HepG2 (cell line): ENCODE measurements around the gene FALEC. TPM values are rescaled to one million over a fixed set of nuclear protein-coding genes. Genes with fewer than 3 reads are reported as not detected.

ENCODE experiments used
- ATF7-NPFF ChIP-seq: sonication (generic); formaldehyde crosslinking; IDR thresholded peaks from 2 replicates; pipeline ENCODE4 v1.8.1; 2023; ENCODE audit warnings: mild to moderate bottlenecking, low read depth, missing genetic modification reagents, moderate library complexity
- LCORL ChIP-seq, 2 experiments: fragments of 450-650 bp in 1 of 2; sonication (generic) in 1 of 2; formaldehyde crosslinking in 1 of 2; IDR thresholded peaks; 2 replicates each; pipeline versions ENCODE4 v1.5.0 to v1.6.1; 2017 to 2020; ENCODE audit warnings: antibody characterized with exemption in 1 of 2, missing genetic modification reagents in 1 of 2
- RAD21 ChIP-seq: fragments of 450-650 bp; formaldehyde crosslinking; IDR thresholded peaks from 2 replicates; pipeline ENCODE4 v1.5.0; 2020; ENCODE audit warnings: mild to moderate bottlenecking
- ZFP90 ChIP-seq: sonication (generic); formaldehyde crosslinking; IDR thresholded peaks from 2 replicates; pipeline ENCODE4 v1.8.0; 2022; ENCODE audit warnings: missing genetic modification reagents, mild to moderate bottlenecking, inconsistent platforms, borderline replicate concordance
- ZNF441 ChIP-seq: sonication (generic); formaldehyde crosslinking; IDR thresholded peaks from 2 replicates; pipeline ENCODE4 v1.7.0; 2021; ENCODE audit warnings: missing genetic modification reagents, borderline replicate concordance
- polyA plus RNA-seq, 8 experiments: library from polyadenylated mRNA; depleted of rRNA in 3 of 8; stranded (reverse) in 7 of 8; unstranded in 1 of 8; fragments of >200 nt; fragmentation: Illumina TruSeq in 4 of 8; extraction: Trizol in 4 of 8; gene quantifications; 2 replicates each; pipeline versions ENCODE4 v1.2.1 to v1.2.3, GENCODE V29; 2011 to 2016; ENCODE audit warnings: low read depth in 4 of 8, missing spikeins in 1 of 8, mixed read lengths in 1 of 8; ENCODE audit not compliant: insufficient read depth in 1 of 8
- total RNA-seq, 5 experiments: library from RNA; depleted of rRNA; stranded (reverse); fragments of >200 nt; fragmentation: Illumina TruSeq; extraction: Trizol; gene quantifications; 2 replicates each; pipeline ENCODE4 v1.2.3, GENCODE V29; 2016; ENCODE audit warnings: low read depth in 1 of 5
- TF ChIP-seq, protein P1 (sequence below): IDR thresholded peaks from 2 replicates; pipeline ENCODE4 v1.6.1; 2016; ENCODE audit warnings: missing compliant biosample characterization, missing genetic modification reagents, borderline replicate concordance
- TF ChIP-seq, protein P2 (sequence below): sonication (generic); formaldehyde crosslinking; IDR thresholded peaks from 2 replicates; pipeline ENCODE4 v1.4.0; 2020; ENCODE audit warnings: missing genetic modification reagents
- TF ChIP-seq, protein P3 (sequence below): sonication (generic); formaldehyde crosslinking; IDR thresholded peaks from 2 replicates; pipeline ENCODE4 v1.8.0; 2022; ENCODE audit warnings: missing genetic modification reagents, low read depth, mild to moderate bottlenecking, borderline replicate concordance
- TF ChIP-seq, protein P4 (sequence below), 2 experiments: sonication (generic) in 1 of 2; formaldehyde crosslinking in 1 of 2; IDR thresholded peaks; 2 replicates each; pipeline versions ENCODE4 v1.4.0 to v1.6.1; 2018 to 2020; ENCODE audit warnings: missing genetic modification reagents in 2 of 2, borderline replicate concordance in 1 of 2, low read depth in 1 of 2, mild to moderate bottlenecking in 1 of 2, missing biosample characterization in 1 of 2
- TF ChIP-seq, protein P5 (sequence below): sonication (generic); formaldehyde crosslinking; IDR thresholded peaks from 2 replicates; pipeline ENCODE4 v1.8.0; 2023; ENCODE audit warnings: mild to moderate bottlenecking, missing genetic modification reagents
- TF ChIP-seq, protein P6 (sequence below): sonication (generic); formaldehyde crosslinking; IDR thresholded peaks from 2 replicates; pipeline ENCODE4 v1.4.0; 2020; ENCODE audit warnings: mild to moderate bottlenecking, missing genetic modification reagents, borderline replicate concordance
- TF ChIP-seq, protein P7 (sequence below): sonication (generic); formaldehyde crosslinking; IDR thresholded peaks from 2 replicates; pipeline ENCODE4 v1.4.0; 2020; ENCODE audit warnings: missing genetic modification reagents

The FALEC gene
- total and polyA plus RNA-seq, 2 of the 13 experiments (the other 11 are each of a cell fraction or from before 2014, with no cell fraction given), result 0.33 to 0.71 TPM

DNA sequence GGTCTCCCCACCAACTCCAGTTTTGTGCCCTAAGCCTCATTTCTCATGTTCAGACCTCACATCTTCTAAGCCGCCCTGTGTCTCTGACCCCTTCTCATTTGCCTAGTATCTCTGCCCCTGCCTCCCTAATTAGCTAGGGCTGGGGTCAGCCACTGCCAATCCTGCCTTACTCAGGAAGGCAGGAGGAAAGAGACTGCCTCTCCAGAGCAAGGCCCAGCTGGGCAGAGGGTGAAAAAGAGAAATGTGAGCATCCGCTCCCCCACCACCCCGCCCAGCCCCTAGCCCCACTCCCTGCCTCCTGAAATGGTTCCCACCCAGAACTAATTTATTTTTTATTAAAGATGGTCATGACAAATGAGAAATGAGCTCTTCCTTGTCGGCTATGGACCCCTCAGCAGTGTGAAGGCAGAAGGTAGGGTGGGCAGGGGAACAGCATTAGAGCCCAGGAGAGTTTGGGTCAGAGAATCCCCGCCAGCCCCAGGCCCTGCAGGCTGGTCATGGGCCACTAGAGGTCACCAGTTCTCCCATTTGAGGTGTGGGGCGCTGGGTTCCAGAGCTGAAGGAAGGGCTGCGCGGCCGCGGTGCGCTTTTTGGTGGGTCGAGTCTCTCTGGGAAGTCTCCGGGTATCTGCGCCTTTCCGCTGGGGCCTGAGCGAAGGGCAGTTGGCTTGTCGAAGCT, 45.2 kb downstream of the FALEC start (continued):
- TF ChIP-seq, protein P1, sequence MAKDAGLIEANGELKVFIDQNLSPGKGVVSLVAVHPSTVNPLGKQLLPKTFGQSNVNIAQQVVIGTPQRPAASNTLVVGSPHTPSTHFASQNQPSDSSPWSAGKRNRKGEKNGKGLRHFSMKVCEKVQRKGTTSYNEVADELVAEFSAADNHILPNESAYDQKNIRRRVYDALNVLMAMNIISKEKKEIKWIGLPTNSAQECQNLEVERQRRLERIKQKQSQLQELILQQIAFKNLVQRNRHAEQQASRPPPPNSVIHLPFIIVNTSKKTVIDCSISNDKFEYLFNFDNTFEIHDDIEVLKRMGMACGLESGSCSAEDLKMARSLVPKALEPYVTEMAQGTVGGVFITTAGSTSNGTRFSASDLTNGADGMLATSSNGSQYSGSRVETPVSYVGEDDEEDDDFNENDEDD (CRISPR knock-in tag), result 0 out of 2 replicates have a peak, but pooled peaks have one; percentile 21
- TF ChIP-seq, protein P2, sequence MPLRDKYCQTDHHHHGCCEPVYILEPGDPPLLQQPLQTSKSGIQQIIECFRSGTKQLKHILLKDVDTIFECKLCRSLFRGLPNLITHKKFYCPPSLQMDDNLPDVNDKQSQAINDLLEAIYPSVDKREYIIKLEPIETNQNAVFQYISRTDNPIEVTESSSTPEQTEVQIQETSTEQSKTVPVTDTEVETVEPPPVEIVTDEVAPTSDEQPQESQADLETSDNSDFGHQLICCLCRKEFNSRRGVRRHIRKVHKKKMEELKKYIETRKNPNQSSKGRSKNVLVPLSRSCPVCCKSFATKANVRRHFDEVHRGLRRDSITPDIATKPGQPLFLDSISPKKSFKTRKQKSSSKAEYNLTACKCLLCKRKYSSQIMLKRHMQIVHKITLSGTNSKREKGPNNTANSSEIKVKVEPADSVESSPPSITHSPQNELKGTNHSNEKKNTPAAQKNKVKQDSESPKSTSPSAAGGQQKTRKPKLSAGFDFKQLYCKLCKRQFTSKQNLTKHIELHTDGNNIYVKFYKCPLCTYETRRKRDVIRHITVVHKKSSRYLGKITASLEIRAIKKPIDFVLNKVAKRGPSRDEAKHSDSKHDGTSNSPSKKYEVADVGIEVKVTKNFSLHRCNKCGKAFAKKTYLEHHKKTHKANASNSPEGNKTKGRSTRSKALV (CRISPR knock-in tag), result peak; percentile 89
- TF ChIP-seq, protein P3, sequence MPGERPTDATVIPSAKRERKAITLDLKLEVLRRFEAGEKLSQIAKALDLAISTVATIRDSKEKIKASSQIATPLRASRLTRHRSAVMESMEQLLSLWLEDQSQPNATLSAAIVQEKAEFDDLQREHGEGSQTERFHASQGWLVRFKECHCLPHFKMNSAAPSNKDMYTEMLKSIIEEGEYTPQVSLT (CRISPR knock-in tag), result peak; percentile 49; the same call in 1 of the 2 replicates
- TF ChIP-seq, protein P4, sequence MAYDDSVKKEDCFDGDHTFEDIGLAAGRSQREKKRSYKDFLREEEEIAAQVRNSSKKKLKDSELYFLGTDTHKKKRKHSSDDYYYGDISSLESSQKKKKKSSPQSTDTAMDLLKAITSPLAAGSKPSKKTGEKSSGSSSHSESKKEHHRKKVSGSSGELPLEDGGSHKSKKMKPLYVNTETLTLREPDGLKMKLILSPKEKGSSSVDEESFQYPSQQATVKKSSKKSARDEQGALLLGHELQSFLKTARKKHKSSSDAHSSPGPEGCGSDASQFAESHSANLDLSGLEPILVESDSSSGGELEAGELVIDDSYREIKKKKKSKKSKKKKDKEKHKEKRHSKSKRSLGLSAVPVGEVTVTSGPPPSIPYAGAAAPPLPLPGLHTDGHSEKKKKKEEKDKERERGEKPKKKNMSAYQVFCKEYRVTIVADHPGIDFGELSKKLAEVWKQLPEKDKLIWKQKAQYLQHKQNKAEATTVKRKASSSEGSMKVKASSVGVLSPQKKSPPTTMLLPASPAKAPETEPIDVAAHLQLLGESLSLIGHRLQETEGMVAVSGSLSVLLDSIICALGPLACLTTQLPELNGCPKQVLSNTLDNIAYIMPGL (CRISPR knock-in tag; IDR thresholded peaks at IDR 0.05; ENCODE audit: borderline replicate concordance in 1 of 2, low read depth in 1 of 2), result peak in 1 of 2 experiments; percentile 84; a peak in 2 of 4 replicates
- TF ChIP-seq, protein P5, sequence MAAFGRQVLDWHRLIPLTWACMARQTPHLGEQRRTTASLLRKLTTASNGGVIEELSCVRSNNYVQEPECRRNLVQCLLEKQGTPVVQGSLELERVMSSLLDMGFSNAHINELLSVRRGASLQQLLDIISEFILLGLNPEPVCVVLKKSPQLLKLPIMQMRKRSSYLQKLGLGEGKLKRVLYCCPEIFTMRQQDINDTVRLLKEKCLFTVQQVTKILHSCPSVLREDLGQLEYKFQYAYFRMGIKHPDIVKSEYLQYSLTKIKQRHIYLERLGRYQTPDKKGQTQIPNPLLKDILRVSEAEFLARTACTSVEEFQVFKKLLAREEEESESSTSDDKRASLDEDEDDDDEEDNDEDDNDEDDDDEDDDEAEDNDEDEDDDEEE (CRISPR knock-in tag), result 0 out of 2 replicates have a peak, but pooled peaks have one; percentile 19
- peak; percentile 88 for TF ChIP-seq RAD21
- TF ChIP-seq ZFP90 (CRISPR knock-in tag), result no peak
- no peak for TF ChIP-seq LCORL (IDR thresholded peaks at IDR 0.05)
- TF ChIP-seq LCORL (CRISPR knock-in tag; IDR thresholded peaks at IDR 0.05), result peak; percentile 85
- TF ChIP-seq, protein P6, sequence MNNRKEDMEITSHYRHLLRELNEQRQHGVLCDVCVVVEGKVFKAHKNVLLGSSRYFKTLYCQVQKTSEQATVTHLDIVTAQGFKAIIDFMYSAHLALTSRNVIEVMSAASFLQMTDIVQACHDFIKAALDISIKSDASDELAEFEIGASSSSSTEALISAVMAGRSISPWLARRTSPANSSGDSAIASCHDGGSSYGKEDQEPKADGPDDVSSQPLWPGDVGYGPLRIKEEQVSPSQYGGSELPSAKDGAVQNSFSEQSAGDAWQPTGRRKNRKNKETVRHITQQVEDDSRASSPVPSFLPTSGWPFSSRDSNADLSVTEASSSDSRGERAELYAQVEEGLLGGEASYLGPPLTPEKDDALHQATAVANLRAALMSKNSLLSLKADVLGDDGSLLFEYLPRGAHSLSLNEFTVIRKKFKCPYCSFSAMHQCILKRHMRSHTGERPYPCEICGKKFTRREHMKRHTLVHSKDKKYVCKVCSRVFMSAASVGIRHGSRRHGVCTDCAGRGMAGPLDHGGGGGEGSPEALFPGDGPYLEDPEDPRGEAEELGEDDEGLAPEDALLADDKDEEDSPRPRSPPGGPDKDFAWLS (CRISPR knock-in tag), result no peak
- TF ChIP-seq, protein P7, sequence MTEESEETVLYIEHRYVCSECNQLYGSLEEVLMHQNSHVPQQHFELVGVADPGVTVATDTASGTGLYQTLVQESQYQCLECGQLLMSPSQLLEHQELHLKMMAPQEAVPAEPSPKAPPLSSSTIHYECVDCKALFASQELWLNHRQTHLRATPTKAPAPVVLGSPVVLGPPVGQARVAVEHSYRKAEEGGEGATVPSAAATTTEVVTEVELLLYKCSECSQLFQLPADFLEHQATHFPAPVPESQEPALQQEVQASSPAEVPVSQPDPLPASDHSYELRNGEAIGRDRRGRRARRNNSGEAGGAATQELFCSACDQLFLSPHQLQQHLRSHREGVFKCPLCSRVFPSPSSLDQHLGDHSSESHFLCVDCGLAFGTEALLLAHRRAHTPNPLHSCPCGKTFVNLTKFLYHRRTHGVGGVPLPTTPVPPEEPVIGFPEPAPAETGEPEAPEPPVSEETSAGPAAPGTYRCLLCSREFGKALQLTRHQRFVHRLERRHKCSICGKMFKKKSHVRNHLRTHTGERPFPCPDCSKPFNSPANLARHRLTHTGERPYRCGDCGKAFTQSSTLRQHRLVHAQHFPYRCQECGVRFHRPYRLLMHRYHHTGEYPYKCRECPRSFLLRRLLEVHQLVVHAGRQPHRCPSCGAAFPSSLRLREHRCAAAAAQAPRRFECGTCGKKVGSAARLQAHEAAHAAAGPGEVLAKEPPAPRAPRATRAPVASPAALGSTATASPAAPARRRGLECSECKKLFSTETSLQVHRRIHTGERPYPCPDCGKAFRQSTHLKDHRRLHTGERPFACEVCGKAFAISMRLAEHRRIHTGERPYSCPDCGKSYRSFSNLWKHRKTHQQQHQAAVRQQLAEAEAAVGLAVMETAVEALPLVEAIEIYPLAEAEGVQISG (CRISPR knock-in tag), result 0 out of 2 replicates have a peak, but pooled peaks have one; percentile 4
- TF ChIP-seq ATF7-NPFF, result 0 out of 2 replicates have a peak, but pooled peaks have one; percentile 13
- no peak for TF ChIP-seq ZNF441 (CRISPR knock-in tag)
